ENCODE data around the gene PPP2R5B. TPM values are rescaled to one million over a fixed set of nuclear protein-coding genes. Genes with fewer than 3 reads are reported as not detected.

Gene PPP2R5B
- total RNA-seq = 14.9 and 20.8 TPM in 2 replicates

DNA sequence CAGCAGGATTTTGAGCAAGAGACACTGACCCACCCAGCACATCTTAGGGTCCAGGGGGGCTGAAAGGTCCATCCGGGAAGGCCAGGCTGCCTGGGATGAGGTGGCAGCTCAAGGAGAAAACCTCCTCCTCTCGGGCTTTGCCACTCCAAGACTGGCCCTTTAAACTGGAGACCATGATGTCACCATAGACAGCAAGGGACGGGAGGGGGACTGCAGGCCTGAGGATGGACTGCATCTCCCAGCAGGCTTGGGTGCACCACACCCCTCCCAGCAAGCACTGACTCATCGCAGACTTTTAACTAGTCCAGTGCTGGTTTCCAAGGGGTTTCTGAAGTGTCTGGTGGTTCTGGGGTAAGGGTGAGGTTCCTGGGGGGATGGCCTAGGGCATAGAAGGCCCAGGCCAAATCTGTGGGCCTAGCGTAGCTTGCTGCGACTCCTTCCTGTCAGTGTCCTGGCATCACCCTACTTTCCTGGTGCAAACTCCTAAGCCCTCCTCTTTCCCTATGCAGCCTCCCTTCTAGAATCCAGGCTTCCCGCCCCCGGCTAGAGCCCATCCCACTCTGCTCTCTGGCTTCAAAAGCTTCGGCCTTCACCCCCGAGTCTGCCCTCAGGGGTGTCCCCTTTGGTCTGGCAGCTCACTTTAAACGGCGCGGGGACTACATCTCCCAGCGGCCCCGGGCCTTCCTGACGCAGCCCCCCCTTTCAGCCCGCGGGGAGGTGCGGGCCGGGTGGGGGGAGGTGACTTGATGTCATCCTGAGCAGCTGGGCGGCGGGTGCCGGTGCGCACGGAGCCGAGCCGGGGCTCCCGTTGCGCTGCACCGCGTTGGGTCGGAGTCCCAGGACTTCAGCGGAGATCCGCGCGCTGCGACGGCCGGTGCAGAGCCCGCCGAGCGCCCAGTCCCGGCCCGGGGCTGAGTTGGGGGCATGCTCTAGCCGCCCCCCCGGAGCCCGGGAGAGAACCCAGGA, at the start of gene PPP2R5B:
PPP2R5B (plus strand) TSS at position 746 of the 966 bp plus-strand sequence. CDS start 1,046 bp downstream, outside the sequence.

DNA sequence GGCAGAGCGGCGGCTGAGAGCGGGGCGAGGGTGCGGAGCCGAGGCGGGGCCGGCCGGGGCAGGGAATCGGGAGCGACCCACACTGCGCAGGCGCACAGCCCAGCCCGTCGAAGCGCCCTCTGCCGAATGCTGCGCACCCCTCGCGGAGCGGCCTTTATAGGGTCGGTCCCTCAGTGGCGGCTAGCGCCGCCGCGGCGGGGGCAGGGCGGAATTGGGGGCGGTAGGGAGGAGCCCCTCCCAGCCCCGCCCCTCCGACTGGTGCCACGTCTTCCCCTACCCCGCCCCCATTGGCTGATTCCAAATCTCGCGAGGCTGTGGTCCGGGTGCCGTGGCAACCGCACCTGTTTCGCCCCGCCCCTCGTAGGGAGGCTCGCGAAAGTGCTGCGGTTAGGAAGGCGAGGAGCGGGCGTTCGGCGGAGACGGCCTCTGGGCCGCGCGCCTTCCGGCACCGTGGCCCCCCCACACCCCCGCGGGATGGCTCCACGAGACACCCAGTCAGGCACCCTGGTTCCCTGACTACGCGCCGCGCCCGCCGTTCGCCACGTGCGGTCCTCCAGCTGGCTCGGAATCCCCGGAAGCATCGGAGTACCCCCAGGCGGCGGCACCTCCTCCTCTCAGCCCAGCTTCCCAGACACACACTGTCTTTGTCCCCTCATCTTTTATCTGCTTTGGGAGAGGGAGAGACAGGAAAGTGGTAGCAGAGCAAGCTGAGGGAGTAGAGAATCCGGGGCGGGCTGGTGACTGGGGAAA, 45.8 kb upstream of the PPP2R5B start, which contains the start of gene EHD1:
EHD1 (minus strand) TSS at position 128 of the 750 bp plus-strand sequence. CDS start 157 bp downstream, outside the sequence.

GRCh38 chr11:64916775-64917662, 7.5 kb upstream of the PPP2R5B start, which contains the start of gene ATG2A:
TSS of gene ATG2A (minus strand) at chr11:64917209. CDS start at chr11:64917135, 74 bp downstream.

GRCh38 chr11:64935359-64936081, 11.0 kb downstream of the PPP2R5B start, which contains the start of gene GPHA2:
TSS of gene GPHA2 (minus strand) at chr11:64935893. CDS start at chr11:64935460, 433 bp downstream.

DNA sequence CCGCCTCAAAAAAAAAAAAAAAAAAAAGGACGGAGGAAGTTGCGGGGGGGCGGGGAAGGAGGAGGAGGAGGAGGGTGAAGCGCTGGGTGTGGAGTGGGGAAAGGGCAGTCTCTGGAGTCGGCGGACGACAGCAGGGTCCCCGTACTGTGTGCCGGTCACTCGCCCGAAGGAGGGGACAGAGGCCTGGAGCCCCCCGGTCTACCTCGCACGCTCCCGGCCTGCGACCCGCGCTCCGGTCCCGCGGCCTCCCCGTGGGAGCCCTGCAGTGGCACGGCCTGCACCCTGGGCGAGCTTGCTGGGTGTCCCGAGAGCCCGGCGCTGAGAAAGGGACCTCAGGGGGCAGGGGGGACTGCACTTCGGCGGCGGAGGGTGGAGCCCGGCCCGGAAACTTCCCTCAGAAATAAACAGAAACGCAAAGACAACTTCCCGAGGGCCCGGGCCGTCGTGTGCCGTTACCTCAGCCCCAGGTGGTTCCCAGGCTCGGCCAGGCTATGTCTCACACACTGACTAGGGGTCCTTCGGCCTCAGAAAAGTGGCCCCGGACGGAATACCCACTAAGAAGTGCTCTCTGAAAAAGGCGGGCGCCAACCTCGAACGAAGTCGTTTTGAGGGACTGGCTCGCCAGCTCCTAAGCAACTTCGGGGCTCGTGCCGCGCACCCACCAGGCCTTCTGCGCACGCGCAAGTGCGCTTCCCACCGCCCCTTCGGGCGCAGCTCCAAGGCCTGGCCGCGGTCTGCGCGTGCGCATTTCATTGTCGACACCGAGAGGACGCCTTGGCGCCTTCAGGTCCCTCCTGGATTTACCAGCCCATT, 47.1 kb downstream of the PPP2R5B start, which contains the start of gene MAJIN:
MAJIN (minus strand) TSS at position 688 of the 813 bp plus-strand sequence. CDS start 12,703 bp downstream, outside the sequence.

Other genes starting within 250 kb of the PPP2R5B start
- gene NRXN2, start 201.5 kb upstream of the PPP2R5B start, total RNA-seq = not detected in 2 replicates
- gene RASGRP2, start 180.5 kb upstream of the PPP2R5B start, total RNA-seq = 0.58 and 5.0 TPM in 2 replicates
- gene PYGM, start 164.7 kb upstream of the PPP2R5B start, total RNA-seq = 0.18 and 1.2 TPM in 2 replicates
- gene SF1, start 146.1 kb upstream of the PPP2R5B start, total RNA-seq = 93.1 and 124 TPM in 2 replicates
- 20.7 and 40.1 TPM in 2 replicates for gene MAP4K2, start 121.5 kb upstream of the PPP2R5B start, total RNA-seq
- 21.6 and 23.4 TPM in 2 replicates for gene MEN1, start 114.1 kb upstream of the PPP2R5B start, total RNA-seq
- gene CDC42BPG, start 80.0 kb upstream of the PPP2R5B start, total RNA-seq = 0.18 and 0.29 TPM in 2 replicates
- gene EHD1, start 46.1 kb upstream of the PPP2R5B start, total RNA-seq = 99.8 and 161 TPM in 2 replicates
- 22.7 and 27.4 TPM in 2 replicates for gene ATG2A, start 7.5 kb upstream of the PPP2R5B start, total RNA-seq
- gene GPHA2, start 11.2 kb downstream of the PPP2R5B start, total RNA-seq = not detected in 2 replicates
- not detected in 2 replicates for gene MAJIN, start 47.4 kb downstream of the PPP2R5B start, total RNA-seq
- 1.2 and 4.9 TPM in 2 replicates for gene BATF2, start 72.3 kb downstream of the PPP2R5B start, total RNA-seq
- 128 and 169 TPM in 2 replicates for gene ARL2, start 89.5 kb downstream of the PPP2R5B start, total RNA-seq
- 16.3 and 19.0 TPM in 2 replicates for gene SNX15, start 102.8 kb downstream of the PPP2R5B start, total RNA-seq
- gene SAC3D1, start 116.5 kb downstream of the PPP2R5B start, total RNA-seq = 19.5 and 34.0 TPM in 2 replicates
- gene NAALADL1, start 133.9 kb downstream of the PPP2R5B start, total RNA-seq = 71.2 and 99.7 TPM in 2 replicates
- 13.5 and 16.4 TPM in 2 replicates for gene CDCA5, start 159.4 kb downstream of the PPP2R5B start, total RNA-seq
- 65.7 and 86.8 TPM in 2 replicates for gene ZFPL1, start 159.5 kb downstream of the PPP2R5B start, total RNA-seq
- gene VPS51, start 171.5 kb downstream of the PPP2R5B start, total RNA-seq = 189 and 192 TPM in 2 replicates
- gene TM7SF2, start 187.2 kb downstream of the PPP2R5B start, total RNA-seq = 33.7 and 63.1 TPM in 2 replicates
- gene ZNHIT2, start 193.0 kb downstream of the PPP2R5B start, total RNA-seq = 14.4 and 14.9 TPM in 2 replicates
- gene FAU, start 197.4 kb downstream of the PPP2R5B start, total RNA-seq = 391 and 430 TPM in 2 replicates
- 95.3 and 98.3 TPM in 2 replicates for gene MRPL49, start 197.6 kb downstream of the PPP2R5B start, total RNA-seq
- gene SYVN1, start 209.8 kb downstream of the PPP2R5B start, total RNA-seq = 23.2 and 26.5 TPM in 2 replicates
- not detected in 2 replicates for gene SPDYC, start 245.5 kb downstream of the PPP2R5B start, total RNA-seq